NCI-H524 treated with DMSO at 0.1 percent for 48 hours (cell line): ENCODE measurements around the gene CPXM2.

Source experiments
- DNase-seq: peaks from one replicate; lab custom pipeline; 2025; lab: John Stamatoyannopoulos, UW

Gene CPXM2

GRCh38 chr10:123891144-123892071 lies at the start of gene CPXM2:
Gene CPXM2, minus strand, starts transcription at chr10:123891807. Its CDS starts 148 bp downstream, at chr10:123891659.
- DNase-seq = no peak

GRCh38 chr10:123939591-123939990 lies 48.0 kb upstream of the CPXM2 start:
- DNase-seq = no peak

DNA sequence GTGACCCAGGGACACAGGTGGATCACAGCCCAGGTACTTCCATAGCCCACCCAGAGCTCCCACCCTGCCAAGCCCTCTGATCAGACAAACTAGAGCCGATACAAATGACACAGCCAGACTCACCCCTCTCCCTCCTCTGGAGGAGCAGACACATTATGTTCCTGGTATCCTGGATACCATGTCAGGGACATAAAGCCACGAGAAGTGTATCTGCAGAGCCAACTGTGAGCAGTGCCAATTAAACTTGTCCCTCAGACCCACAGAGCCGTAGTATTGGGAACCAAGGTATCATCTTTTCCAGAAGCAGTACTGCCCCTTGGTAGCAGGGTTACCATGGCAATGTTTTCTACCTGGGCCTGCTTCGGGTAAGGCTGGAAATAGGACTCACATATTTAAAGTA lies 47.3 kb upstream of the CPXM2 start:
- DNase-seq = no peak

DNA sequence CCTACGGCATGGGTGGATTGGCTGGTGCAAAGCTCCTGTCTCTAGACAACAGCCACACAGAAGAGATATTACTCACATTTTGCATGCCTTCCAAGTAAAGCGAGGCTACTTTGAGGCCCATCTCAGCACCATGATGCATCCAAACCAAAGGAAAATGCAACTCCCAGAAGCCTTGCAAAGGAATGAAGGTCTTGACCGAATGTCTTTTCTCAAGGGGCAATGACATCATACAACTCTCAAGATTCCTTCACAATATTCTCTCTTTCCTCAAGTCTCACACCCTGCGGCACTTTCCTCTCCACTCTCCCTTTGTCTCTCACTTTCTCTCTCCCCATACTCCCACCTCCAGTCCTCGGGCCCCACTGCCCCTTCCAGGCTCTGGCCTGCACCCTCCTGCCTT lies 44.8 kb upstream of the CPXM2 start:
- no peak for DNase-seq

- no peak for DNase-seq
Observed at GRCh38 chr10:123935680-123936079, 44.1 kb upstream of the CPXM2 start.

GRCh38 chr10:123934846-123935245 lies 43.2 kb upstream of the CPXM2 start:
- DNase-seq = no peak

GRCh38 chr10:123930340-123931001 lies 38.9 kb upstream of the CPXM2 start:
- DNase-seq = no peak

DNA sequence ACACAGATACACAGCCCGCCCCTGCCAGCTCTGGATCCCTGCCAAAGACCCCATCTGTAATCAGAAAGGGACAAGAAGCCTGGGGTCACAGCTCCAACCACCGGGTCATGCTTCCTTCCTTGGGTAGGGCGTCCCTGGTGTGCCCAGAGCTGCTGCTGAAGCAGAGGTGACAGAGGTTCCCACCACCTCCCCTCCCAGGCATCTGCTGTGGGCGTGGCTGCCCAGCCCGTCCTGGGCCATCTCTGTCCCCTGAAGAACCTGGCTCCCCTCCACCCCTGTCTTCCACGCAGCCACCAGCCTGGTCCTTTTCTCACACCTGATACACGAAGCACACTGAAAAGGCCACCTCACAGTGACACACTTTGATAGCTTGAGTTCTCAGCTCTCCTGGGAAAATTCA lies 38.2 kb upstream of the CPXM2 start:
- no peak for DNase-seq

DNA sequence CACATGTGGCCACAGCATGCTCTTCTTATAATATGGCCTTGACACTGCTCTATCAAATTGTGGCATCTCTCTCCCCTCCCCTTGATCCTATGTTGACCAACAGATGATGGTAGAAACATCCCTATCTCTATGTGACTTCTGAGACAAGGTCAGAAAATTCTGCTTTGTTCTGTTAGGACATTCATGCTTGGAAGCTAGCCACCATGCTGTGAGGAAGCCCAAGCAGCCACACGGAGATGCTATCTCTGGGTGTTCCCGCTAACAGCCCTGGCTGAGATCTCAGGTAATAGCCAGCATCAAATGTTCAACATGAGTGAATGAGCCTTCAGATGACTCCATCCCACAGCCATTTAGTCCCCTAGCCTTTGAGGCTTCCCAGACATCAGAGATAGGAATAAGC lies 36.8 kb upstream of the CPXM2 start:
- no peak for DNase-seq

GRCh38 chr10:123926401-123927264 lies 35.0 kb upstream of the CPXM2 start:
- no peak for DNase-seq

- DNase-seq = no peak
Observed at GRCh38 chr10:123922126-123922525, 30.5 kb upstream of the CPXM2 start.

DNA sequence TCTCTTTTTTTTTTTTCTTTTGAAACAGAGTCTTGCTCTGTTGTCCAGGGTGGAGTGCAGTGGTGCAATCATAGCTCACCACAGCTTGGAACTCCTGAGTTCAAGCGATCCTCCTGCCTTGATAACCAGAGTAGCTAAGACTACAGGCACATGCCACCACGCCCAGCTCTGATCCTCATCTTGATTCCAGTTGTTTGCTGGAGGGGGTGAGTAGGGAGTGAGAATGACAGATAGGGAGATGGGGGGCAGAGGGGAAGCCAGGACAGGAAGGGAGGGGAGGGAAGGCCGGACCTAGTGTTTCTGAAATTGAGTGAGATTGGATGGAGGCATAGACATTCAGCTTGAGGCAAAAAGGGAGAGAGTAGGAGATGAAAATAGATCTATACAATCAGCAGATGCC lies 25.2 kb upstream of the CPXM2 start:
- DNase-seq = no peak

DNA sequence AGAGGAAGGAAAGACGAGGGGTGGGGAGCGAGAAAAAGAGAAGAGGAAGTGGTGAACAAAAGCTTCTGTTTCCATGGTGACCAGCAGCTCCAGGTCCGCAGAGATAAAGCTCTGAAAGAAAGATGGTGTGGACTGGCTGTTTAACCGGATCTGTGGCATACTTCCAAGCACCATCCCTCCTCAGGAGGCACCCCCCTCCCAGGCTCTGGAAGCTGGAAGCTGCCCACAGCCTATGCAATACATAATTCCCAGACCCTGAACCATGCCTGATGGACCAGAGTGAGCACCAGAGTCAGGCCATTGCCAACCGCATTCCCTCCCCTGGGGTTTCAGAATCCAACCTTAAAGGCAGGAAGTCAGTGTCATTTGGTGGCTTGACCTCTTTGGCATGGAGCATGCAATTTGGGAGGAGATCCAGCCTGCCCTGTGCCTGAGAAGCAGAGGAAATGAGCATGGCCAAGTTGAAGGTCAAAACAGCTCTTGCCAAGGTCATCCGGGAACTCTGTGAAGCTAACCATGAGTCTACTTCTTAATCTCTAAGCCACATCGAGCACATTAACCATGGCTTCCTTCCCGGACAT lies 22.2 kb upstream of the CPXM2 start:
- DNase-seq = no peak

GRCh38 chr10:123912871-123913270 lies 21.3 kb upstream of the CPXM2 start:
- DNase-seq = no peak

- no peak for DNase-seq
Observed at GRCh38 chr10:123912466-123912865, 20.9 kb upstream of the CPXM2 start.

DNA sequence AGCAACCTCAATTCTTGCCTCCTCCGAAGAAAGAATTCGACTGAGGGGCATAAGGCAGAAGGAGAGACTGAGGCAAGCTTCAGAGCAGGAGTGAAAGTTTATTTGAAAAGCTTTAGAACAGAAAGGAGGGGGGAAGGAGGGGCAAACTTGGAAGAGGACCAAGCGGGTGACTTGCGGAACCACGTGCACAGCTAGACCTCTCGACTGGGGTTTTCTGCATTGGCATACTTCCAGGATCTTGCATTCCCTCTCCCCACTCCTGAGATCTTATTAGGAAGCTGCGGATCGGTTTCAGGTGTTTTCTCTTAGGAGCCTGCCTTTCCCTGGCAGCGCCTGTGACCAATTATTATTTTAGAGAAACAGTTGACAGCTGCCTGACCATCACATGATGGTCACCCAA lies 20.3 kb upstream of the CPXM2 start:
- no peak for DNase-seq

GRCh38 chr10:123909866-123910265 lies 18.3 kb upstream of the CPXM2 start:
- DNase-seq = no peak

- DNase-seq = no peak
Observed at GRCh38 chr10:123909426-123909825, 17.8 kb upstream of the CPXM2 start.

- DNase-seq = no peak
Observed at GRCh38 chr10:123908379-123908778, 16.8 kb upstream of the CPXM2 start.

- no peak for DNase-seq
Observed at GRCh38 chr10:123906884-123907652, 15.5 kb upstream of the CPXM2 start.

DNA sequence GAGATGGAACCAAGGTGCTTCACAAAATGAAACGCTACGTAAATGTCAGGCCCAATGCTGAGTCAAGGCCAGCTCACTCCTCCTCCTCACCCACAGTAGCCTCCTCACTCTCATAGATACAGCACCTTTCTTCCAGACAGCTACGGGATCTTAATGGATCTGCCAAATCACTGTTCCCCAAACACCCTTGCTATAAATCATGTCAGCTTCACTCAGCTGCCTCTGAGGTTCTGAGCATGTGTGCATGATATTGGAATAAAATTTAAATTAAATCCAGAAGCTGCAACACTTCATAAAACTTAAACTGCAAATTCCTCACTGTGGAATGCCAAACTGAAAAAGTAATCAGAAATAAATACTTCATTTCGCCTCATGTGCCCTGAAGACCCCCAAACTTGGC lies 14.7 kb upstream of the CPXM2 start:
- no peak for DNase-seq
